A549 (cell line): ENCODE measurements around the gene TSPAN1. TPM values are rescaled to one million over a fixed set of nuclear protein-coding genes. Genes with fewer than 3 reads are reported as not detected.

Experiments
- ATAC-seq, 2 experiments: fragments of 200-7000 bp in 1 of 2; fragments of >200 bp in 1 of 2; cut with Nextera tagmentation in 1 of 2; cut with Tn5 transposase in 1 of 2; 3 replicates each; pipeline versions ENCODE4 v1.8.0 to v1.9.1; 2018 to 2020; ENCODE audit warnings: mild to moderate bottlenecking in 1 of 2, moderate library complexity in 1 of 2
- CTCF ChIA-PET: fragments of 300-600 bp; sonication (Branson Sonifier 250); formaldehyde crosslinking; extraction: SDS; loops from one replicate; lab custom pipeline; 2021; ENCODE audit warnings: antibody characterized with exemption, inconsistent platforms; lab: Yijun Ruan, JAX
- POLR2A ChIA-PET: fragments of 350-600 bp; formaldehyde crosslinking; extraction: SDS; loops from one replicate; lab custom pipeline; 2021; ENCODE audit warnings: antibody characterized with exemption, inconsistent platforms; lab: Yijun Ruan, JAX
- DNase-seq, 2 experiments: peaks; one replicate each; pipeline versions ENCODE4 v3.0.0 to v3.0.0-alpha.2; 2011 to 2016; ENCODE audit warnings: low read depth in 1 of 2, low spot score in 1 of 2
- FAIRE-seq: peaks from 2 replicates; lab custom pipeline; 2011; peaks lifted over from hg19 to GRCh38; lab: Jason Lieb, UNC
- H3K27ac ChIP-seq, 2 experiments: fragments of >200 bp; sonication (Bioruptor Twin); formaldehyde crosslinking; 3 replicates each; pipeline ENCODE4 v1.5.1; 2016 to 2017
- H3K4me1 ChIP-seq: fragments of >200 bp; sonication (Bioruptor Twin); formaldehyde crosslinking; 3 replicates; pipeline ENCODE4 v1.6.1; 2016
- H3K4me2 ChIP-seq: fragments of >200 bp; sonication (Bioruptor Twin); formaldehyde crosslinking; 3 replicates; pipeline ENCODE4 v1.6.1; 2016
- H3K4me3 ChIP-seq: fragments of >200 bp; sonication (Bioruptor Twin); formaldehyde crosslinking; 3 replicates; pipeline ENCODE4 v1.5.1; 2016
- H3K9me3 ChIP-seq: fragments of >200 bp; sonication (Bioruptor Twin); formaldehyde crosslinking; 3 replicates; pipeline ENCODE4 v1.6.1; 2016
- BCL3 ChIP-seq: fragments of >200 bp; sonication (Bioruptor Twin); formaldehyde crosslinking; IDR thresholded peaks from 3 replicates; pipeline ENCODE4 v1.6.1; 2016
- CEBPB ChIP-seq, 2 experiments: fragments of >200 bp in 1 of 2; sonication (Bioruptor Twin) in 1 of 2; formaldehyde crosslinking in 1 of 2; IDR thresholded peaks; 2 replicates each; pipeline ENCODE4 v1.6.1; 2012 to 2016
- CHD4 ChIP-seq: fragments of 200-600 bp; sonication (generic); IDR thresholded peaks from 2 replicates; pipeline ENCODE4 v1.6.1; 2016; ENCODE audit warnings: antibody characterized with exemption, mild to moderate bottlenecking, borderline replicate concordance
- CTCF ChIP-seq: fragments of >200 bp; sonication (Bioruptor Twin); formaldehyde crosslinking; IDR thresholded peaks from 3 replicates; pipeline ENCODE4 v1.5.1; 2016
- EHMT2 ChIP-seq: fragments of 200-600 bp; sonication (generic); IDR thresholded peaks from 2 replicates; pipeline ENCODE4 v1.6.1; 2016; ENCODE audit warnings: antibody characterized with exemption, low read depth, mild to moderate bottlenecking, moderate library complexity
- ELK1 ChIP-seq: fragments of 150-350 bp; IDR thresholded peaks from 2 replicates; pipeline ENCODE4 v1.6.1; 2014; ENCODE audit warnings: low read depth, mild to moderate bottlenecking, low read length
- ESRRA ChIP-seq: fragments of 150-350 bp; IDR thresholded peaks from 2 replicates; pipeline ENCODE4 v1.6.1; 2014; ENCODE audit warnings: mild to moderate bottlenecking, low read length, borderline replicate concordance
- FOSB ChIP-seq: fragments of 250-450 bp; sonication (Bioruptor Pico); IDR thresholded peaks from 2 replicates; pipeline ENCODE4 v1.5.0; 2020; ENCODE audit warnings: mild to moderate bottlenecking, moderate library complexity
- HEYL ChIP-seq: fragments of 250-450 bp; sonication (Bioruptor Pico); IDR thresholded peaks from 2 replicates; pipeline ENCODE4 v1.8.0; 2021; ENCODE audit warnings: mild to moderate bottlenecking, moderate library complexity
- MAX ChIP-seq: IDR thresholded peaks from 2 replicates; pipeline ENCODE4 v1.6.1; 2012
- MAZ ChIP-seq: fragments of 150-350 bp; IDR thresholded peaks from 2 replicates; pipeline ENCODE4 v1.6.1; 2014; ENCODE audit warnings: antibody characterized with exemption, low read depth, low read length, borderline replicate concordance
- NR3C1 ChIP-seq: fragments of >200 bp; sonication (Bioruptor Twin); formaldehyde crosslinking; IDR thresholded peaks from 3 replicates; pipeline ENCODE4 v1.6.1; 2017
- PBX3 ChIP-seq: IDR thresholded peaks from 2 replicates; pipeline ENCODE4 v1.6.1; 2012
- PHF8 ChIP-seq: fragments of 200-600 bp; sonication (generic); IDR thresholded peaks from 2 replicates; pipeline ENCODE4 v1.6.1; 2016; ENCODE audit warnings: low read depth, mild to moderate bottlenecking, antibody characterized with exemption, moderate library complexity, borderline replicate concordance
- RAD21 ChIP-seq, 2 experiments: fragments of >200 bp in 1 of 2; sonication (Bioruptor Twin) in 1 of 2; formaldehyde crosslinking in 1 of 2; IDR thresholded peaks in 1 of 2; conservative IDR thresholded peaks in 1 of 2; 2 replicates in 1 of 2; 3 replicates in 1 of 2; pipeline ENCODE4 v1.6.1; 2012 to 2018; ENCODE audit warnings: inconsistent platforms in 1 of 2
- RARB ChIP-seq: fragments of 250-450 bp; sonication (Bioruptor Pico); IDR thresholded peaks from 2 replicates; pipeline ENCODE4 v1.8.0; 2021; ENCODE audit warnings: mild to moderate bottlenecking, moderate library complexity
- REST ChIP-seq: fragments of 200-600 bp; sonication (generic); IDR thresholded peaks from 2 replicates; pipeline ENCODE4 v1.6.1; 2016; ENCODE audit warnings: antibody characterized with exemption, mild to moderate bottlenecking, moderate library complexity
- SREBF2 ChIP-seq: fragments of 450-650 bp; IDR thresholded peaks from 2 replicates; pipeline ENCODE4 v1.6.1; 2014; ENCODE audit warnings: mild to moderate bottlenecking, moderate library complexity
- USF2 ChIP-seq: fragments of 450-650 bp; IDR thresholded peaks from 2 replicates; pipeline ENCODE4 v1.6.1; 2014; ENCODE audit warnings: antibody characterized with exemption
- ZNF302 ChIP-seq: fragments of 250-450 bp; sonication (Bioruptor Pico); IDR thresholded peaks from 2 replicates; pipeline ENCODE4 v1.9.0; 2021; ENCODE audit warnings: inconsistent platforms, mild to moderate bottlenecking, moderate library complexity
- WGBS: methylation state at CpG from one replicate; pipeline ENCODE4 v1.1.6; 2017; ENCODE audit errors: missing lambda C conversion rate; 5-methylcytosine and 5-hydroxymethylcytosine counted together
- polyA plus RNA-seq, 4 experiments: library from polyadenylated mRNA; depleted of rRNA in 3 of 4; stranded (reverse); fragments of >200 nt; fragmentation: RNase III in 1 of 4; extraction: RNeasy Plus Mini Kit Qiagen cat#74134 plus additional on column Dnase treatment in 1 of 4; gene quantifications; 2 replicates in 3 of 4; 3 replicates in 1 of 4; pipeline ENCODE4 v1.2.3, GENCODE V29; 2011 to 2017

TSPAN1 gene
- polyA plus RNA-seq, 2 of the 4 experiments (the other 2 are of a cell fraction) = 2.1 TPM

GRCh38 chr1:46206399-46206798 lies 31.5 kb downstream of the TSPAN1 start (continued):
- TF ChIP-seq REST (no peak), MAZ (no peak), MAX (no peak), USF2 (no peak), EHMT2 (no peak), PBX3 (no peak), HEYL (CRISPR knock-in tag) (no peak)

- ChIA-PET CTCF (interaction anchor here (1.1 to 3.0 kb wide), 2 partner anchors 14 to 34 kb away, joined by 6 to 16 read pairs; no protein-coding TSS in a partner anchor), POLR2A (no interaction called here)
- FAIRE-seq (no peak), ATAC-seq (no peak), DNase-seq (no peak)
- Histone ChIP-seq H3K27ac (no peak overlapping the region), H3K9me3 (no peaks in the 10 kb centered on the region), H3K4me2 (no peak overlapping the region), H3K4me3 (no peak overlapping the region), H3K4me1 (no peaks in the 10 kb centered on the region)
- TF ChIP-seq EHMT2 (no peak), RAD21 (conservative IDR thresholded peaks at IDR 0.05 in 1 of 2, IDR thresholded peaks at IDR 0.05 in 1 of 2) (no peak), REST (no peak)
- 74% methylated on average over 3 of the region's 3 CpGs for WGBS
Measured at GRCh38 chr1:46210561-46210960, 35.7 kb downstream of the TSPAN1 start.

- H3K4me2 ChIP-seq = no peak overlapping the region
- ATAC-seq = no peak
- no peak for DNase-seq
- no peak overlapping the region for H3K27ac ChIP-seq
- 37% methylated on average over 2 of the region's 2 CpGs for WGBS
- FAIRE-seq = no peak
- no peaks in the 10 kb centered on the region for H3K4me1 ChIP-seq
- no peaks in the 10 kb centered on the region for H3K9me3 ChIP-seq
- ChIA-PET POLR2A (no interaction called here), CTCF (no interaction called here)
- H3K4me3 ChIP-seq = no peak overlapping the region
- TF ChIP-seq CEBPB (IDR thresholded peaks at IDR 0.05) (no peak), BCL3 (no peak), SREBF2 (no peak), ELK1 (no peak), FOSB (CRISPR knock-in tag) (no peak), CHD4 (no peak), ZNF302 (CRISPR knock-in tag) (no peak), ESRRA (no peak), CTCF (no peak), PHF8 (no peak), NR3C1 (no peak), RARB (CRISPR knock-in tag) (no peak), EHMT2 (no peak)
Measured at GRCh38 chr1:46211051-46211450, 36.2 kb downstream of the TSPAN1 start.
